Mesenchymal stem cell (in vitro differentiated cells and primary cell): ENCODE results near the gene PTPRD.

ENCODE experiments used
- DNase-seq: peaks from one replicate; pipeline ENCODE4 v3.0.0-alpha.2; 2013
- H2AFZ ChIP-seq: one replicate; pipeline ENCODE4 v1.6.1; 2013; ENCODE audit warnings: low read depth, mild to moderate bottlenecking, control low read depth, inconsistent platforms, low read length, moderate library complexity
- H2AK5ac ChIP-seq: 2 replicates; pipeline ENCODE4 v1.6.1; 2013; ENCODE audit warnings: low read length, moderate library complexity, mild to moderate bottlenecking, inconsistent platforms; ENCODE audit not compliant: severe bottlenecking
- H2BK120ac ChIP-seq: one replicate; pipeline ENCODE4 v1.6.1; 2013; ENCODE audit warnings: low read depth, mild to moderate bottlenecking, inconsistent platforms, low read length, moderate library complexity
- H2BK12ac ChIP-seq, 2 experiments: one replicate each; pipeline ENCODE4 v1.6.1; 2013; ENCODE audit warnings: inconsistent platforms in 2 of 2, low read length in 2 of 2, mild to moderate bottlenecking in 2 of 2, moderate library complexity in 2 of 2, control low read depth in 1 of 2
- H2BK15ac ChIP-seq: one replicate; pipeline ENCODE4 v1.6.1; 2013; ENCODE audit warnings: mild to moderate bottlenecking, low read depth, inconsistent platforms; ENCODE audit not compliant: poor library complexity, severe bottlenecking
- H2BK5ac ChIP-seq: 2 replicates; pipeline ENCODE4 v1.6.1; 2013; ENCODE audit warnings: low read depth, mild to moderate bottlenecking, low read length, control low read depth, inconsistent platforms; ENCODE audit not compliant: poor library complexity, severe bottlenecking
- H3K14ac ChIP-seq, 2 experiments: one replicate each; pipeline ENCODE4 v1.6.1; 2013; ENCODE audit warnings: inconsistent platforms in 2 of 2, low read length in 2 of 2, control low read depth in 1 of 2, mild to moderate bottlenecking in 1 of 2, moderate library complexity in 1 of 2
- H3K18ac ChIP-seq, 2 experiments: one replicate each; pipeline ENCODE4 v1.6.1; 2013; ENCODE audit warnings: inconsistent platforms in 2 of 2, low read length in 2 of 2, control low read depth in 1 of 2, low read depth in 1 of 2, mild to moderate bottlenecking in 1 of 2
- H3K23ac ChIP-seq, 2 experiments: one replicate each; pipeline ENCODE4 v1.6.1; 2013; ENCODE audit warnings: inconsistent platforms in 2 of 2, low read length in 2 of 2, mild to moderate bottlenecking in 2 of 2, moderate library complexity in 2 of 2, control low read depth in 1 of 2
- H3K27ac ChIP-seq: 2 replicates; pipeline ENCODE4 v1.5.1; 2013; ENCODE audit warnings: mild to moderate bottlenecking, moderate library complexity, low read length, control low read depth, inconsistent platforms; ENCODE audit not compliant: poor library complexity, severe bottlenecking
- H3K27me3 ChIP-seq, 2 experiments: 2 replicates each; pipeline versions ENCODE4 v1.6.1 to v1.7.0; 2013; ENCODE audit warnings: low read length in 2 of 2, mild to moderate bottlenecking in 2 of 2, moderate library complexity in 2 of 2, control low read depth in 1 of 2, inconsistent platforms in 1 of 2; ENCODE audit not compliant: control insufficient read depth in 1 of 2, insufficient read depth in 1 of 2
- H3K36me3 ChIP-seq, 2 experiments: 2 replicates each; pipeline versions ENCODE4 v1.6.1 to v1.7.0; 2013; ENCODE audit warnings: low read length in 2 of 2, control low read depth in 1 of 2, inconsistent platforms in 1 of 2, low read depth in 1 of 2, mild to moderate bottlenecking in 1 of 2; ENCODE audit not compliant: insufficient read depth in 2 of 2, control insufficient read depth in 1 of 2
- H3K4ac ChIP-seq, 2 experiments: one replicate each; pipeline ENCODE4 v1.6.1; 2013; ENCODE audit warnings: inconsistent platforms in 2 of 2, low read length in 2 of 2, mild to moderate bottlenecking in 2 of 2, moderate library complexity in 2 of 2, control low read depth in 1 of 2, low read depth in 1 of 2
- H3K4me1 ChIP-seq: 2 replicates; pipeline ENCODE4 v1.6.1; 2013; ENCODE audit warnings: low read depth, low read length, control low read depth; ENCODE audit not compliant: control insufficient read depth, insufficient read depth
- H3K4me2 ChIP-seq: 2 replicates; pipeline ENCODE4 v1.6.1; 2013; ENCODE audit warnings: low read length, mild to moderate bottlenecking, inconsistent platforms; ENCODE audit not compliant: poor library complexity, severe bottlenecking
- H3K4me3 ChIP-seq, 2 experiments: 2 replicates each; pipeline versions ENCODE4 v1.5.1 to v1.7.0; 2013; ENCODE audit warnings: low read length in 2 of 2, mild to moderate bottlenecking in 2 of 2, control low read depth in 1 of 2, low read depth in 1 of 2; ENCODE audit not compliant: insufficient read depth in 1 of 2
- H3K79me1 ChIP-seq: replicated peaks from 2 replicates; pipeline ENCODE4 v1.6.1; 2013; ENCODE audit warnings: mild to moderate bottlenecking, control low read depth, low read length, inconsistent platforms; ENCODE audit not compliant: poor library complexity, severe bottlenecking
- H3K9ac ChIP-seq: 2 replicates; pipeline ENCODE4 v1.7.0; 2013; ENCODE audit warnings: mild to moderate bottlenecking, low read length, moderate library complexity
- H3K9me3 ChIP-seq: 2 replicates; pipeline ENCODE4 v1.7.0; 2013; ENCODE audit warnings: mild to moderate bottlenecking, low read length; ENCODE audit not compliant: control insufficient read depth
- H4K8ac ChIP-seq: one replicate; pipeline ENCODE4 v1.6.1; 2013; ENCODE audit warnings: inconsistent platforms, mild to moderate bottlenecking, low read length, moderate library complexity
- H4K91ac ChIP-seq: one replicate; pipeline ENCODE4 v1.6.1; 2013; ENCODE audit warnings: mild to moderate bottlenecking, low read length, inconsistent platforms
- WGBS: methylation state at CpG from one replicate; pipeline ENCODE4 v1.1.7; 2013; ENCODE audit warnings: mixed read lengths; 5-methylcytosine and 5-hydroxymethylcytosine counted together

PTPRD gene

GRCh38 chr9:8491563-8491962, 2121.2 kb downstream of the PTPRD start:
- H2BK5ac ChIP-seq, result no peak overlapping the region
- H3K4me1 ChIP-seq, result no peaks in the 10 kb centered on the region
- no peak overlapping the region for H4K91ac ChIP-seq
- no peak overlapping the region for H2AK5ac ChIP-seq
- no peak overlapping the region for H2BK120ac ChIP-seq
- no peak overlapping the region for H2BK12ac ChIP-seq
- H4K8ac ChIP-seq, result no peak overlapping the region
- H2BK15ac ChIP-seq, result no peak overlapping the region
- H3K36me3 ChIP-seq, result no peaks in the 10 kb centered on the region
- H3K18ac ChIP-seq, result no peak overlapping the region
- H3K27me3 ChIP-seq, result no peaks in the 10 kb centered on the region
- H2AFZ ChIP-seq, result no peak overlapping the region
- no peak overlapping the region for H3K14ac ChIP-seq
- no peak overlapping the region for H3K4me3 ChIP-seq
- no peak overlapping the region for H3K4ac ChIP-seq
- no peaks in the 10 kb centered on the region for H3K9me3 ChIP-seq
- no peak for DNase-seq
- H3K9ac ChIP-seq, result no peak overlapping the region
- H3K4me2 ChIP-seq, result no peak overlapping the region
- 100% methylated on average over 2 of the region's 5 CpGs for WGBS
- H3K23ac ChIP-seq, result no peak overlapping the region
- H3K27ac ChIP-seq, result no peak overlapping the region
- no peaks in the 10 kb centered on the region for H3K79me1 ChIP-seq

- Histone ChIP-seq H3K79me1 (no peaks in the 10 kb centered on the region), H2AFZ (no peak overlapping the region), H2BK120ac (no peak overlapping the region), H3K27ac (no peak overlapping the region), H3K9me3 (no peaks in the 10 kb centered on the region), H3K23ac (no peak overlapping the region), H4K91ac (no peak overlapping the region), H3K18ac (no peak overlapping the region), H3K4ac (no peak overlapping the region), H4K8ac (no peak overlapping the region), H3K14ac (no peak overlapping the region), H2AK5ac (no peak overlapping the region), H3K27me3 (no peaks in the 10 kb centered on the region), H3K4me1 (no peaks in the 10 kb centered on the region), H2BK15ac (no peak overlapping the region), H2BK5ac (no peak overlapping the region), H3K4me2 (no peak overlapping the region), H3K36me3 (no peaks in the 10 kb centered on the region), H3K9ac (no peak overlapping the region), H3K4me3 (no peak overlapping the region), H2BK12ac (no peak overlapping the region)
- DNase-seq, result no peak
- 84% methylated on average over 1 of the region's 1 CpG for WGBS
Observed at GRCh38 chr9:8489835-8490234, 2123.0 kb downstream of the PTPRD start.

- Histone ChIP-seq H2BK15ac (no peak overlapping the region), H2BK12ac (no peak overlapping the region), H3K23ac (no peak overlapping the region), H3K4me3 (no peak overlapping the region), H4K8ac (no peak overlapping the region), H2AK5ac (no peak overlapping the region), H3K4me2 (no peak overlapping the region), H3K9me3 (no peaks in the 10 kb centered on the region), H3K9ac (no peak overlapping the region), H3K4ac (no peak overlapping the region), H2BK120ac (no peak overlapping the region), H2BK5ac (no peak overlapping the region), H4K91ac (no peak overlapping the region), H3K79me1 (no peaks in the 10 kb centered on the region), H3K27me3 (no peaks in the 10 kb centered on the region), H3K4me1 (no peaks in the 10 kb centered on the region), H3K14ac (no peak overlapping the region), H3K27ac (no peak overlapping the region), H2AFZ (no peak overlapping the region), H3K18ac (no peak overlapping the region), H3K36me3 (peaks cover 0 to 3% of the 10 kb centered on the region in 2 experiments)
- 55% methylated on average over 6 of the region's 6 CpGs for WGBS
- peak; percentile 55 for DNase-seq
Observed at GRCh38 chr9:8486095-8486494, 2126.7 kb downstream of the PTPRD start.

GRCh38 chr9:8484597-8485191, 2128.1 kb downstream of the PTPRD start:
- Histone ChIP-seq H3K79me1 (no peaks in the 10 kb centered on the region), H3K4me3 (no peak overlapping the region), H3K18ac (no peak overlapping the region), H3K4me2 (no peak overlapping the region), H3K27me3 (no peaks in the 10 kb centered on the region), H3K36me3 (peaks cover 0 to 3% of the 10 kb centered on the region in 2 experiments), H3K27ac (no peak overlapping the region), H4K91ac (no peak overlapping the region), H3K23ac (no peak overlapping the region), H2BK120ac (no peak overlapping the region), H2AK5ac (no peak overlapping the region), H3K9me3 (no peaks in the 10 kb centered on the region), H4K8ac (no peak overlapping the region), H2BK15ac (no peak overlapping the region), H3K4me1 (no peaks in the 10 kb centered on the region), H2BK12ac (no peak overlapping the region), H2AFZ (no peak overlapping the region), H2BK5ac (no peak overlapping the region), H3K4ac (no peak overlapping the region), H3K9ac (no peak overlapping the region), H3K14ac (no peak overlapping the region)
- 84% methylated on average over 1 of the region's 3 CpGs for WGBS
- no peak for DNase-seq
